ENCODE data around the gene TEX14. TPM values are rescaled to one million over a fixed set of nuclear protein-coding genes. Genes with fewer than 3 reads are reported as not detected.

Gene TEX14
- total RNA-seq, 1 donor from 2014 or later: not detected

GRCh38 chr17:58513965-58514769 is 177.7 kb downstream of the TEX14 start, which contains the start of gene MTMR4:
Gene MTMR4 (minus strand): TSS chr17:58514638. CDS start chr17:58514407, 231 bp downstream.
- FAIRE-seq (no peak), DNase-seq (ENCODE audit: low read depth) (peak; percentile 53)
- TF ChIP-seq, protein P1, sequence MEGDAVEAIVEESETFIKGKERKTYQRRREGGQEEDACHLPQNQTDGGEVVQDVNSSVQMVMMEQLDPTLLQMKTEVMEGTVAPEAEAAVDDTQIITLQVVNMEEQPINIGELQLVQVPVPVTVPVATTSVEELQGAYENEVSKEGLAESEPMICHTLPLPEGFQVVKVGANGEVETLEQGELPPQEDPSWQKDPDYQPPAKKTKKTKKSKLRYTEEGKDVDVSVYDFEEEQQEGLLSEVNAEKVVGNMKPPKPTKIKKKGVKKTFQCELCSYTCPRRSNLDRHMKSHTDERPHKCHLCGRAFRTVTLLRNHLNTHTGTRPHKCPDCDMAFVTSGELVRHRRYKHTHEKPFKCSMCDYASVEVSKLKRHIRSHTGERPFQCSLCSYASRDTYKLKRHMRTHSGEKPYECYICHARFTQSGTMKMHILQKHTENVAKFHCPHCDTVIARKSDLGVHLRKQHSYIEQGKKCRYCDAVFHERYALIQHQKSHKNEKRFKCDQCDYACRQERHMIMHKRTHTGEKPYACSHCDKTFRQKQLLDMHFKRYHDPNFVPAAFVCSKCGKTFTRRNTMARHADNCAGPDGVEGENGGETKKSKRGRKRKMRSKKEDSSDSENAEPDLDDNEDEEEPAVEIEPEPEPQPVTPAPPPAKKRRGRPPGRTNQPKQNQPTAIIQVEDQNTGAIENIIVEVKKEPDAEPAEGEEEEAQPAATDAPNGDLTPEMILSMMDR (IDR thresholded peaks at IDR 0.05; ENCODE audit: insufficient read depth, low read length, severe bottlenecking): no peak
- H3K36me3 ChIP-seq (ENCODE audit: control insufficient read depth, insufficient read depth, low read length): peaks cover 6% of the 10 kb centered on the region
- H3K4me3 ChIP-seq (ENCODE audit: low read depth, low read length): peak within 1 kb of the TSS; percentile 71
- H3K27me3 ChIP-seq (ENCODE audit: control insufficient read depth, insufficient read depth, low read length): no peaks in the 10 kb centered on the region

GRCh38 chr17:58513267-58513964 is 178.4 kb downstream of the TEX14 start:
- Histone ChIP-seq H3K27me3 (ENCODE audit: control insufficient read depth, insufficient read depth, low read length) (no peaks in the 10 kb centered on the region), H3K36me3 (ENCODE audit: control insufficient read depth, insufficient read depth, low read length) (peaks cover 10% of the 10 kb centered on the region), H3K4me3 (ENCODE audit: low read depth, low read length) (peak overlapping the region; percentile 71)
- FAIRE-seq: no peak
- TF ChIP-seq, protein P1 (IDR thresholded peaks at IDR 0.05; ENCODE audit: insufficient read depth, low read length, severe bottlenecking): no peak
- no peak for DNase-seq (ENCODE audit: low read depth)

- no peaks in the 10 kb centered on the region for H3K27me3 ChIP-seq (ENCODE audit: control insufficient read depth, insufficient read depth, low read length)
- no peak for FAIRE-seq
- peaks cover 18% of the 10 kb centered on the region for H3K36me3 ChIP-seq (ENCODE audit: control insufficient read depth, insufficient read depth, low read length)
- H3K4me3 ChIP-seq (ENCODE audit: low read depth, low read length): no peak overlapping the region
- no peak for DNase-seq (ENCODE audit: low read depth)
- TF ChIP-seq, protein P1 (IDR thresholded peaks at IDR 0.05; ENCODE audit: insufficient read depth, low read length, severe bottlenecking): no peak
These were observed 181.8 kb downstream of the TEX14 start for GRCh38 chr17:58510075-58510474.

GRCh38 chr17:58508341-58509067 is 183.3 kb downstream of the TEX14 start:
- Histone ChIP-seq H3K27me3 (ENCODE audit: control insufficient read depth, insufficient read depth, low read length) (no peaks in the 10 kb centered on the region), H3K4me3 (ENCODE audit: low read depth, low read length) (no peak overlapping the region), H3K36me3 (ENCODE audit: control insufficient read depth, insufficient read depth, low read length) (peaks cover 22% of the 10 kb centered on the region)
- FAIRE-seq (no peak), DNase-seq (ENCODE audit: low read depth) (no peak)
- TF ChIP-seq, protein P1 (IDR thresholded peaks at IDR 0.05; ENCODE audit: insufficient read depth, low read length, severe bottlenecking): no peak

DNA sequence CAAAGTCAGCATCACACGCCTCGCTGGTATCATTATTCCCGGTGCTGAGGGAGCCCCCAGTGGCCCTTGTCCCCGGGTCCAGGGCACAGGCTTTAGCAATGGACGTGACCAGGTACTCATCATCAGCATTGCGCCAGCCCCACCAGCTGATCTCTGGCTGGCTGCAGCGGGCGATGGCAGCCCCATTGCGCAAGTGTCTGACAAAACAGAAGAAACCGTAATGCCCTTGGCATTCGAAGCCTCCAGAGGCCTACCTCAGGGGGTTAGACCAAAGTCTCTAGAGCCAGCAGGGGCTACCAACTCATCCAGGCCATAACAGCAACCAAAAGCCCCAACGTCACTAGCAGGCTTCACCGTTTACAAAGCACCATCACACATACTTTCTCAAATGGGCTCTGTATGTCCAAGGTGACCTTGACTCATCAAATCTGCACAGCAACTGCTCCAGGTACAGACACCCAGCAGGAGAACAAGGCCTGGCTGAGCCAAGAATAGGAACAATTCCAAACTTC is 184.7 kb downstream of the TEX14 start:
- peaks cover 20% of the 10 kb centered on the region for H3K36me3 ChIP-seq (ENCODE audit: control insufficient read depth, insufficient read depth, low read length)
- TF ChIP-seq, protein P1 (IDR thresholded peaks at IDR 0.05; ENCODE audit: insufficient read depth, low read length, severe bottlenecking): no peak
- no peaks in the 10 kb centered on the region for H3K27me3 ChIP-seq (ENCODE audit: control insufficient read depth, insufficient read depth, low read length)
- no peak overlapping the region for H3K4me3 ChIP-seq (ENCODE audit: low read depth, low read length)
- no peak for FAIRE-seq
- DNase-seq (ENCODE audit: low read depth): no peak

Other genes starting within 250 kb of the TEX14 start
- gene HSF5, start 203.6 kb downstream of the TEX14 start, total RNA-seq: under 0.01 TPM in 1 of 2 replicates, not detected in the other
- gene MTMR4, start 177.4 kb downstream of the TEX14 start, total RNA-seq: 26.2 and 62.4 TPM in 2 replicates
- 17.6 and 34.4 TPM in 2 replicates for gene RAD51C, start 557 bp upstream of the TEX14 start, total RNA-seq
- gene PPM1E, start 63.8 kb upstream of the TEX14 start, total RNA-seq: 0.26 and 0.38 TPM in 2 replicates